CD4-positive, alpha-beta T cell treated with Interleukin-17A for 4 hours (primary cell): Measurements from ENCODE around the gene TTF1.
"Not testable (repeated sequence)": the region's sequence is repeated elsewhere in the genome, so short reads cannot be mapped to it uniquely, and the experiment has no call there.

Experiments
- DNase-seq: peaks from one replicate; pipeline ENCODE4 v3.0.0-alpha.2; 2020; ENCODE audit warnings: mixed read lengths

Gene TTF1

GRCh38 chr9:132412089-132412488 lies 5.4 kb upstream of the TTF1 start:
- DNase-seq, result peak; percentile 27

GRCh38 chr9:132411091-132411508 lies 4.5 kb upstream of the TTF1 start:
- peak; percentile 74 for DNase-seq

DNA sequence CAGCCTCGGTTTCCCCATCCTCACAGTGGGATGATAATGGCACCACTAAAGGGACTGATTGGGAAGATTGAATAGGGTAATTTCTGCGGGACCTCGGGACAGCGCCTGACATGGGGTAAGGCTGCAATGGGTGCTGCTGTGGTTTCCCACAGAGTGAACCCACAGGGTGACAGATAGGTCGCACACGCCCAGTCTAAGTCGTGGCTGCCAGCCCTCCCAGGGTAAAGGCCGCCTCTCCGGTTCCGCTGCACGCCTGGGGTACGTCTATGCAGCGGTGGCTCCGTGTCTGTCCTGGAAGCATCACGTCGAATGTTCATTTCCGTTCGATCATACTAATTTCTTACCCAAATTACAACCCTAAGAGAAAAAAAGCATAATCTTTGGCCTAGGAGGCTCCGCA lies 4.0 kb upstream of the TTF1 start:
- peak; percentile 35 for DNase-seq

DNA sequence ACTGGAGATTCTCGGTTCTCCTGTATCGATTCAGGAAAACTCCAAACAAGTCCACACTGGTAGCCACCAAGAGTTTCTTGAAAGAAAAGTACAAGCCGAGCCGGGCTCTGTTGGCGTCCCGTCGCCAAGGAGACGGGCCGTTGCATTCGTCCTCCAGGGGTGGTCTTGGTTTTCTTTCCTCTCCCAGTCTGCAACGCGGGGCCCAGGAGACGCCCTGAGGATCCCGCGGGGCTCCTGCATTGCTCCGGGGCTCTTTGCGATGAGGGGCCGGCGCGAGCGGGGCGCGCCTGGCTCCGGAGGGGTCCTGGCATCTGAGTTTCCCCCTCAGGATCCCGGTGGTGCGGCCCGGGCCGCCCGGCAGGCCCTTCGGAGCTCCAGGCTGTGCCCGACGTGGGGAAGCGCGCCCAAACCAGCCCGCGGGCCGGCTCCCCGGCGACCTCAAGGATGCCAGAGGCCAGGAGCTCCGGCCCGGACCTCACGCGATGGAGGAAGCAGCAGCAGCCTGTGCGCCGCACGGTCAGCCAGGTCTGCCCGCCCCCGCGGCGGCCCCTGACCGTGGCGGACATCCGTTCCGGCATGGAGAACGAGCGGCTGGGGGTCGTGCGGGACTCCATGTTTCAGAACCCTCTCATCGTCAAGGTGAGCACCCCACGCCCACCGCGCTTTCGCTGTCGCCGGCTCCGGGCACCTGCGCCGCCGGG lies 3.3 kb upstream of the TTF1 start, which contains the start of gene CFAP77:
TSS of gene CFAP77 (plus strand) at position 384 of the 701 bp plus-strand sequence. CDS start at position 445, 61 bp downstream.
- peak; percentile 43 for DNase-seq

GRCh38 chr9:132408521-132408920 lies 1.9 kb upstream of the TTF1 start:
- DNase-seq, result no peak

DNA sequence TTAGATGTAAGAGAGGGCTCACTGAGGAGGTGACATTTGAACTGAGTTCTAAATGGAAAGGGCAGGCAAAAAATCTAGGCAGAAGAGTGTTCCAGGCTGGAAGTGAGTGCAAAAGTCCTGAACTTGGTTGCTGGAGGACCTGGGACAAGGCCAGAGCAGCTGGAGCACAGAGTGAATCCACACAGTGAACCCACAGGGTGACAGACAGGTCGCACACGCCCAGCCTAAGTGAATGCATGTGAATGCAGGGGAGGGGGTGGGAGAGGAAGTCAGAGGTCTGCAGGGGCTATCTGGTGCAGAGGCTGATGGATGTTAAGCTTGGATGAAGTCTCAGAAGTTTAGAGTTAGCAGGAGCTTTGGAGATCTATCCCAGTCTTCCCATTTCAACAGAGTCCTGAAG lies 556 bp upstream of the TTF1 start:
- no peak for DNase-seq

GRCh38 chr9:132404228-132404881 lies 2.3 kb downstream of the TTF1 start:
- peak; percentile 20 for DNase-seq

DNA sequence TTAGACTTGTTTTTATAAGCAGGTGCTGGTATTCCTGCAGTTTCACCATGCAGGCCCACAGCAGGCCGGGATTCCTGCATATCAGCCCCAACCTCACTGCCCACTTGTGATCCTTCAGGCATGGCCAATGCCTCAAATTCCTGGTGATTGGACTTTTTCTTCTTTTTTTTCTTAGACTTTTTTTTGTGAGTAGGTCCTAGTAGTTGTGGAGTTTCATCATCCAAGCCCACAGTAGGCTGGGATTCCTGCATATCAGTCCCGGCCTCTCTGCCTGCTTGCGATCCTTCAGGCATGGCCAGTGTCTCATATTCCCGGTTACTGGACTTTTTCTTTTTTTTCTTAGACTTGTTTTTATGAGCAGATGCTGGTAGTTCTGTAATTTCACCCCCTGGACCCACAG lies 4.8 kb downstream of the TTF1 start:
- no peak for DNase-seq

DNA sequence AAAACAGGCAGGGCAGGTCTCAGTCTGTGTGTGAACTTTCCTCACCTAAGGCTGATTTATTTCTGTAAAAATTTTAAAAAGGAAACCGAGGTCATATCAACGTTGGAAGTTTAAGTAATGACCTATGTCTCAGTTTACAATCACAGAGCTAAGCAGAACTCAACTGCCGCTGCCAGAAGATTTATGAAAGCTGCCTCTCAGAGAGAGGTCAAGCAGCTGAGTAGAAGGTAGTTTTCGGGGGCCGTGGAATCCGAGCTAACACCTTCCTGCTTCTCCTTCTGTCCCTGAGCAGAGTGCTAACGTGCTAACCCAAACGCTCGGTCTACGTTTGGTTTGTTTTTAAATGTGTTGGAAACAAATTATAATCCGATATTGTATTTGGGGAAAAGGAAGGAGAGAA lies 11.1 kb downstream of the TTF1 start:
- no peak for DNase-seq

DNA sequence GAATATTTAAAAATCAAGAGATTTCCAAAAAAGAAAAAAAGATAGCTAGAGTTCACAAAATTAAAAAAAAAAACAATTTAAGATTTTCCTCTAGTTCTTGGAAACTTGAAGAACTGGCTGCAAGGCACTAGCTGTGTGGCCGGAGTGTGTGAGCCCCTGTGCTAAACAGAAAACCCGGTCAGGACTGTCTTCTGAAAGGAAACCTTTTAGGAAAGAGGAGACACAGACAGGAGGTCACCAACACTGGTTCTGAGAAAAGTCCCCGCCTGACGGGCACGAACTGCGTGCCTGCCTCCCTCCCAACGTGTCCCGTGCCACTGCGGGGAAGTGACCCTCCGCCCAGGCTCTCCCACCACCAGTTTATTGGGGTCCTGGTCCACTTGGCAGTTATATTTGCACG lies 15.2 kb downstream of the TTF1 start:
- no peak for DNase-seq

- no peak for DNase-seq
These were observed 15.7 kb downstream of the TTF1 start for GRCh38 chr9:132390966-132391365.

DNA sequence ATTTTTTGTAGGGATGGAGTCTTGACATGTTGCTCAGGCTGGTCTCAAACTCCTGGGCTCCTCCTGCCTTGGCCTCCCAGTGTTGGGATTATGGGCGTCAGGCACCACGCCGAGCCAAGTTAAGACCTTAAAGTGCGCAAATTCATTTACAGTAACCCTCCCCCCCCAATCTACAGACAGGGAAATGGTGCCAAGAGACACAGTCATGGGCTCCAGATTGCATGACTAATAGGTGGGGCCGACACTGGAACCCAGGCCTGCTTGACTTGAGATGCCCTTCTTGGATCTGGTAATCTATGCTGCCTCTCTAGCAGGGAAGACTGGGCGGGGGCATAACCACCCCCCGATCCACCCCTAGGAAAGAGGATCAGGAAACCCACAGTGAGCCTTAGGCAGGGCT lies 19.5 kb downstream of the TTF1 start:
- DNase-seq, result no peak

DNA sequence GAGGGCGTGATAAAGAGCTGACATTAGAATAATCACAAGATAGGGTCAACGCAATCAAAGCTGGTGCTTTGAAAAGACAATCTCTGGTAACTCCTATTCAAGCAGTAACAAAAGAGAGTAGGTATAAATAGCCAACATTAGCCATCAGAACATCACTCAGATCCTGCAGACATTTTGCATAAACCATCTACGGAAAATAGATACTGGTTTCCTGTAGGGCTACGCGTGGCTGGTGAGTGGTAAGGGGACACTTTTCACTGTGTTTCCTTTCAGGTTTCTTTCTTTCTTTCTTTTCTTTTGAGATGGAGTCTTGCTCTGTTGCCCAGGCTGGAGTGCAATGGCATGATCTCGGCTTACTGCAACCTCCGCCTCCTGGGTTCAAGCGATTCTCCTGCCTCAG lies 22.3 kb downstream of the TTF1 start:
- DNase-seq, result no peak

- DNase-seq, result no peak
These were observed 23.2 kb downstream of the TTF1 start for GRCh38 chr9:132383462-132383883.

DNA sequence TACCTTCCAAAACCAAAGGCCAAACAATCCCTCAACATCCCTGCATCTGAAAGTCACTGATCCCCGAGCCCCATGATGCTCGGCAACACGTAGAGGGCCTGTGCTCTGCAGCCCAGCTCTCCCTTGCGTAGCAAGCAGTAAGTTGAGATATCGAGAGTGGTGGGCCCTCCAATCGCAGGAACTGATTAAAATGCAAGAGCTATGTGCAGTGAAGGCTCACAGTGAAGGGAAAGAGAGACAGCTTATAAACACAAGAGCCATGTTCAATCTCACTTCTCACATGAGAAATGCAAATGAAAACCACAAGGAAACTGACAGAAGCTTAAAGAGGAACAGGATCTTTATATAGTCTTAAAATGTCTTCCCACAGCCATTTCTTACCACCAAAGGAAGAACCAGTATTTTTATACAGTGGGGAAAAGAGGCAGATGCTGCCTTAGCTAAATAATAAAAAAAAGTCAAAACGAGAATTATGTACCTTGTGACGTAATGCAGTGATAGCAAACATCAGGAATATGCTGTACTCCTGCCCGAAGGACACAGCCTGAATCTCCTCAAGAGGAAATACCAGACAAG lies 24.6 kb downstream of the TTF1 start:
- DNase-seq, result no peak

- not testable (repeated sequence) for DNase-seq
These were observed 28.2 kb downstream of the TTF1 start for GRCh38 chr9:132378416-132378815.

DNA sequence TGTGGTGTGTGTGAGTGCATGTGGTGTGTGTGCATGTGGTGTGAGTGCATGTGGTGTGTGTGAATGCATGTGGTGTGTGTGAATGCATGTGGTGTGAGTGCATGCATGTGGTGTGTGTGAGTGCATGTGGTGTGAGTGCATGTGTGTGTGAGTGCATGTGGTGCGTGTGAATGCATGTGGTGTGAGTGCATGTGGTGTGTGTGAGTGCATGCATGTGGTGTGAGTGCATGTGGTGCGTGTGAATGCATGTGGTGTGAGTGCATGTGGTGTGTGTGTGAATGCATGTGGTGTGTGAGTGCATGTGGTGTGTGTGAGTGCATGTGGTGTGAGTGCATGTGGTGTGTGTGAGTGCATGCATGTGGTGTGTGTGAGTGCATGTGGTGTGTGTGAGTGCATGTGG lies 28.9 kb downstream of the TTF1 start:
- not testable (repeated sequence) for DNase-seq

- no peak for DNase-seq
These were observed 34.2 kb downstream of the TTF1 start for GRCh38 chr9:132372177-132373095.

GRCh38 chr9:132370592-132370991 lies 36.0 kb downstream of the TTF1 start:
- no peak for DNase-seq

- DNase-seq, result no peak
These were observed 37.2 kb downstream of the TTF1 start for GRCh38 chr9:132369421-132369820.

- DNase-seq, result no peak
These were observed 38.9 kb downstream of the TTF1 start for GRCh38 chr9:132367613-132368313.

DNA sequence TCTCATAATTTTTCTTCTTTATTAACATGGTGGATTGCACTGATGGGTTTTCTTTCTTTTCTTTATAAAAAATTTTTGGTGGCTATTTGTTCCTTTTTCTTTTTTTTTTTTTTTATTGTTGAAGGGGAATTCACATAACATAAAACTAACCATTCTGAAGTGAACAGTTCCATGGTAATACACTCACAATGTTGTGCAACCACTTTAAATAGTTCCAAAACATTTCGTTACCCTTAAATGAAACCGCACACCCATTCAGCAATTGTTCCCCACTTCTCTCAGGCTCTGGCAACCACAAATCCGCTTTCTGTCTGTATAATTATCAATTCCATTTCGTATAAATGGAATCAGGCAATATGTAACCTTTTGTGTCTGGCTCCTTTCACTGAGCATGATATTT lies 40.2 kb downstream of the TTF1 start:
- DNase-seq, result no peak
